ENCODE results near the gene SUGCT.

SUGCT gene

GRCh38 chr7:40723829-40724228 lies 589.0 kb downstream of the SUGCT start:
- Histone ChIP-seq H3K36me3 (ENCODE audit: insufficient read depth, low read length) (no peaks in the 10 kb centered on the region), H3K9me3 (ENCODE audit: low read depth, low read length) (no peaks in the 10 kb centered on the region), H3K27ac (no peak overlapping the region), H3K4me3 (no peak overlapping the region), H3K9ac (ENCODE audit: insufficient read length) (no peak overlapping the region)
- TF ChIP-seq EZH2 (IDR thresholded peaks at IDR 0.05) (no peak), FOXP2 (optimal IDR thresholded peaks at IDR 0.05; ENCODE audit: control extremely low read depth, extremely low read length, insufficient read depth) (no peak), POLR2AphosphoS5 (IDR thresholded peaks at IDR 0.05; ENCODE audit: borderline replicate concordance, low read depth, low read length) (no peak)
- DNase-seq (ENCODE audit: low read depth, low spot score) = no peak

- H3K36me3 ChIP-seq (ENCODE audit: insufficient read depth, low read length) = no peaks in the 10 kb centered on the region
- DNase-seq (ENCODE audit: low read depth, low spot score) = no peak
- H3K27ac ChIP-seq = no peak overlapping the region
- TF ChIP-seq POLR2AphosphoS5 (IDR thresholded peaks at IDR 0.05; ENCODE audit: borderline replicate concordance, low read depth, low read length) (no peak), EZH2 (IDR thresholded peaks at IDR 0.05) (no peak), FOXP2 (optimal IDR thresholded peaks at IDR 0.05; ENCODE audit: control extremely low read depth, extremely low read length, insufficient read depth) (no peak)
- no peak overlapping the region for H3K9ac ChIP-seq (ENCODE audit: insufficient read length)
- H3K9me3 ChIP-seq (ENCODE audit: low read depth, low read length) = no peaks in the 10 kb centered on the region
- H3K4me3 ChIP-seq = no peak overlapping the region
Observed at GRCh38 chr7:40726559-40726958, 591.8 kb downstream of the SUGCT start.

- DNase-seq (ENCODE audit: low read depth, low spot score) = no peak
- TF ChIP-seq EZH2 (IDR thresholded peaks at IDR 0.05) (no peak), POLR2AphosphoS5 (IDR thresholded peaks at IDR 0.05; ENCODE audit: borderline replicate concordance, low read depth, low read length) (no peak), FOXP2 (optimal IDR thresholded peaks at IDR 0.05; ENCODE audit: control extremely low read depth, extremely low read length, insufficient read depth) (no peak)
- H3K4me3 ChIP-seq = no peak overlapping the region
- H3K9me3 ChIP-seq (ENCODE audit: low read depth, low read length) = no peaks in the 10 kb centered on the region
- H3K9ac ChIP-seq (ENCODE audit: insufficient read length) = no peak overlapping the region
- no peaks in the 10 kb centered on the region for H3K36me3 ChIP-seq (ENCODE audit: insufficient read depth, low read length)
- no peak overlapping the region for H3K27ac ChIP-seq
Observed at GRCh38 chr7:40733114-40733513, 598.3 kb downstream of the SUGCT start.

GRCh38 chr7:40733578-40733977 lies 598.8 kb downstream of the SUGCT start:
- no peak for DNase-seq (ENCODE audit: low read depth, low spot score)
- Histone ChIP-seq H3K27ac (no peak overlapping the region), H3K36me3 (ENCODE audit: insufficient read depth, low read length) (no peaks in the 10 kb centered on the region), H3K4me3 (no peak overlapping the region), H3K9me3 (ENCODE audit: low read depth, low read length) (no peaks in the 10 kb centered on the region), H3K9ac (ENCODE audit: insufficient read length) (no peak overlapping the region)
- no peak for TF ChIP-seq FOXP2 (optimal IDR thresholded peaks at IDR 0.05; ENCODE audit: control extremely low read depth, extremely low read length, insufficient read depth)
- no peak for TF ChIP-seq EZH2 (IDR thresholded peaks at IDR 0.05)
- no peak for TF ChIP-seq POLR2AphosphoS5 (IDR thresholded peaks at IDR 0.05; ENCODE audit: borderline replicate concordance, low read depth, low read length)

- Histone ChIP-seq H3K27ac (no peak overlapping the region), H3K4me3 (no peak overlapping the region), H3K9me3 (ENCODE audit: low read depth, low read length) (no peaks in the 10 kb centered on the region), H3K36me3 (ENCODE audit: insufficient read depth, low read length) (no peaks in the 10 kb centered on the region), H3K9ac (ENCODE audit: insufficient read length) (no peak overlapping the region)
- TF ChIP-seq FOXP2 (optimal IDR thresholded peaks at IDR 0.05; ENCODE audit: control extremely low read depth, extremely low read length, insufficient read depth) (no peak), EZH2 (IDR thresholded peaks at IDR 0.05) (no peak), POLR2AphosphoS5 (IDR thresholded peaks at IDR 0.05; ENCODE audit: borderline replicate concordance, low read depth, low read length) (no peak)
- no peak for DNase-seq (ENCODE audit: low read depth, low spot score)
Observed at GRCh38 chr7:40739257-40739656, 604.5 kb downstream of the SUGCT start.

GRCh38 chr7:40742270-40742669 lies 607.5 kb downstream of the SUGCT start:
- Histone ChIP-seq H3K36me3 (ENCODE audit: insufficient read depth, low read length) (no peaks in the 10 kb centered on the region), H3K27ac (no peak overlapping the region), H3K4me3 (no peak overlapping the region), H3K9me3 (ENCODE audit: low read depth, low read length) (no peaks in the 10 kb centered on the region), H3K9ac (ENCODE audit: insufficient read length) (no peak overlapping the region)
- no peak for TF ChIP-seq FOXP2 (optimal IDR thresholded peaks at IDR 0.05; ENCODE audit: control extremely low read depth, extremely low read length, insufficient read depth)
- DNase-seq (ENCODE audit: low read depth, low spot score) = no peak

GRCh38 chr7:40746841-40747556 lies 612.2 kb downstream of the SUGCT start:
- H3K36me3 ChIP-seq (ENCODE audit: insufficient read depth, low read length) = no peaks in the 10 kb centered on the region
- no peaks in the 10 kb centered on the region for H3K9me3 ChIP-seq (ENCODE audit: low read depth, low read length)
- no peak overlapping the region for H3K27ac ChIP-seq
- no peak for DNase-seq (ENCODE audit: low read depth, low spot score)
- no peak overlapping the region for H3K9ac ChIP-seq (ENCODE audit: insufficient read length)
- TF ChIP-seq EZH2 (IDR thresholded peaks at IDR 0.05) (no peak), POLR2AphosphoS5 (IDR thresholded peaks at IDR 0.05; ENCODE audit: borderline replicate concordance, low read depth, low read length) (no peak), FOXP2 (optimal IDR thresholded peaks at IDR 0.05; ENCODE audit: control extremely low read depth, extremely low read length, insufficient read depth) (no peak)
- no peak overlapping the region for H3K4me3 ChIP-seq

- Histone ChIP-seq H3K4me3 (no peak overlapping the region), H3K9me3 (ENCODE audit: low read depth, low read length) (no peaks in the 10 kb centered on the region), H3K27ac (no peak overlapping the region), H3K36me3 (ENCODE audit: insufficient read depth, low read length) (no peaks in the 10 kb centered on the region), H3K9ac (ENCODE audit: insufficient read length) (no peak overlapping the region)
- DNase-seq (ENCODE audit: low read depth, low spot score) = no peak
- no peak for TF ChIP-seq EZH2 (IDR thresholded peaks at IDR 0.05)
- no peak for TF ChIP-seq POLR2AphosphoS5 (IDR thresholded peaks at IDR 0.05; ENCODE audit: borderline replicate concordance, low read depth, low read length)
- TF ChIP-seq FOXP2 (optimal IDR thresholded peaks at IDR 0.05; ENCODE audit: control extremely low read depth, extremely low read length, insufficient read depth) = no peak
Observed at GRCh38 chr7:40747856-40748255, 613.1 kb downstream of the SUGCT start.

- no peak for DNase-seq (ENCODE audit: low read depth, low spot score)
- Histone ChIP-seq H3K4me3 (no peak overlapping the region), H3K9me3 (ENCODE audit: low read depth, low read length) (no peaks in the 10 kb centered on the region), H3K27ac (no peak overlapping the region), H3K9ac (ENCODE audit: insufficient read length) (no peak overlapping the region), H3K36me3 (ENCODE audit: insufficient read depth, low read length) (no peaks in the 10 kb centered on the region)
- TF ChIP-seq FOXP2 (optimal IDR thresholded peaks at IDR 0.05; ENCODE audit: control extremely low read depth, extremely low read length, insufficient read depth) = no peak
- TF ChIP-seq EZH2 (IDR thresholded peaks at IDR 0.05) = no peak
- no peak for TF ChIP-seq POLR2AphosphoS5 (IDR thresholded peaks at IDR 0.05; ENCODE audit: borderline replicate concordance, low read depth, low read length)
Observed at GRCh38 chr7:40749877-40750276, 615.1 kb downstream of the SUGCT start.

All from SK-N-MC (cell line).